Measurements from ENCODE around the gene OLFML2B.
A peak's percentile ranks its signal among the peaks of the same experiment; 100 is the strongest.

Gene OLFML2B

DNA sequence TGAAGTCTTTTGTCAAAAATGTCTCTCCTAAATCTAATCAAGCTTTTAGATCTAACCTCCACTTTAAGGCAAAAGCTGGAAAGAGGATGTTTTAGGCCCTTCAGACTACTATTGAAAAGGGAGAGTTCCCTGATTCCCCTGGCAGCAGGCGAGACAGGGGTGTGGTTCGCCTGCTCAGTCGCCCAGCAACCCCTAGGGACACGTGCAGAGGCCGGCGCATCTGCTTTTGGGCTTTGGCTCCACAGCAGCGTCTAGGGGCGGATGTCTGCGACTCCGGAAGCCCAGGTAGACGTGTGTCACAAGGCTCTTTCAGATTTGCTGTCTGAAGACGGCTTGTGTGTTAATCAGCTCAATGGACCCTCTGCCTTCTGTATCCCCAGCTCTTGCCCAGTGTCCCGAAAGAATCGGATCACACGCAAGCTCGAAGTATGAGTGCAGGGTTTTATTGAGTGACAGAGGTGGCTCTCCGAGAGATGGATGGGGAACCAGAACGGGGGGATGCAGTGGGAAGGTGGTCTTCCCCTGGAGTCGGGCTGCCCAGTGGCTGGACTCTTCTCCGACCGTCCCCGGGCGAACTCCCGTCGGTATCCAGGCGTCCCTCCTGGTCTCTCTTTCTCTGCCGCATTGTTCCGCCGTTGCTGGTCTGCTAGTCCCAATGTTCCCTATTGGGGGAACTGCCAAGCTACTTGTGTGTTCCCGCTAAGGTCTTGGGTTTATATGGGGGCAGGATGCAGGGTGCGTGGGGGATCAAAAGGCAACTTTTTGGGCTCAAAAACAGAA, 45.5 kb downstream of the OLFML2B start:
- no peak for DNase-seq (ENCODE audit: low spot score)

DNA sequence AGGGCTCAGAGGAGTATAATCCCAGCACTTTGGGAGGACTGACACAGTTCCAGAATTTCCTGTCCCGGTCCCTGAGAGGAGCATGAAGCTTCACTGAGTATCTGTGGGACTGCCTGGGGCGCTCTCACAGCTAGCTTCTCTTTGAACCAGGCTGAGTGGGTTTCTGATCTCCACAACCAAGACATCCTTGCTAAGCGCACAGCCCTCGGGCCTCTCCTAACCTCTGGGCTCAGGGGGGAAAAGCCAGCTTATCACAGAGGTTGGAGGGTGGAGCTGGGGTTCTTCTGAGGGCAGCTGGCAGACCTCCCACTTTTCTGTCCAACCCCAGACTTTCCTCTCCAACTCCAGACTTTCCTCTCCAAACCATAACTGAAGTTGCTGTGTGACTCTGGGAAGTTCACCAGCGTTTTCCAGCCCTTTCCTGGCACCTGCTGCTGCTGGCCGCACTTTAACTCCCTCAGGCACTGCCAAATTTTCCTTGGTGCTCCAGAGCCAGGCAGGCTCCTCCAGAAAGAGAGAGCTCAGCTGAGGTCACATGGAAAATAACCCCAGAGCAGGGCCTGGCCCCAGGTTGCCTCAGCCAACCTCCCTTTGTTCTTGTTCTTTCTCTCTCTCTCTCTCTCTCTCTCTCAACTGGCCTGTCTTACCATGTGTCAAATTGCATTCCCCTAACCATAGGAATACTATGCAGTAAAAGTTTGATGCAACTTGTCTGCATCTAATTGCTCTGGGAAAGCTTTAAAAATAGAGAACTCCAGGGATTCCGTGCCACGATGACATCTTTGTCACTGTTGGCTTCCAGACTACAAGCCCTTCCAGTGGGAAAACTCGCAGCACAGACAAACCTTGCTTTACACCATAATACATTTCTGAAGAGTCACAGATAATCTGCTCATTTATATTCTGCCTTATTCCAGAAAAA, 49.5 kb downstream of the OLFML2B start:
- no peak for DNase-seq (ENCODE audit: low spot score)

DNA sequence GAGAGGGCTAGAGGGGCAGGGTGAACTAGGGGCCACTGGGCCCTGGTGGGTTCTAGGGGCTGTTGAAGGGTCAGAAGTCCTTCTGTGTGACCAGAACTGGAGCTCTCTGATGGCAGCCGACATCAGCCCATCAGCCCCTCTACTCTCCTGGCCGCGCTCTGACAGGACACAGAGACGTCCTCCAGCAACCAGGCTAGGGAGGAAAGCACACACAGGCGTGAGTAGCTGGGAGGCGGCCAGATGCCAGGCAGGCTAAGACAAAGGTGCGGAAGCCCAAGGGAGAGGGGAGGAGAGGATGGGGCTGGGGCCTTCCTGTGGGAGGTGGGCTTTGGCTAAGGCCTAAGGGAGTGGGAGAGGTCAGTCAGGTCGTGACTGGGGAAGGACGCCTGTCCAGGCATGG, 50.8 kb downstream of the OLFML2B start:
- DNase-seq (ENCODE audit: low spot score): no peak

DNA sequence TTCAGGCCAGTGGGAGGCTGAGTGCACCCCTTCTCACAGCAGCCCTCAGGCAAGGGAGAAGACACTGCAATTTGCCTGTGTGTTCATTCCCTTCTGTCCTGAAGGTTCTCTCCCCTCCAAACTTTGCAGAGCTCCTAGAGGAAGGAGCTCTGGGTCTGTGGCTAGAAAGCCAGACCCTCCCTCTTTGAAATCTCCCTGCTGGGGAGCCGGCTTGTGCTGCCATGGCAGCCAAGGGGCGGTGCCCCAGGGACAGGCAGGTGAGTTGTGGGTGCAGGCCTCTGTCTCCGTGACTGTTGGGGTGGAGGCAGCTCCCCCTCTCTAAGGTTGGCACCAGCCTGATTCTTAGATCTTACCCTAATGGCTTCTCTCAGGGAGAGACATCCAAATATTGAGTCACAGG, 53.0 kb downstream of the OLFML2B start:
- no peak for DNase-seq (ENCODE audit: low spot score)

GRCh38 chr1:161970036-161970435, 53.6 kb downstream of the OLFML2B start:
- DNase-seq (ENCODE audit: low spot score): no peak

GRCh38 chr1:161966067-161966466, 57.6 kb downstream of the OLFML2B start:
- DNase-seq (ENCODE audit: low spot score): no peak

GRCh38 chr1:161962091-161962887, 61.4 kb downstream of the OLFML2B start:
- peak; percentile 9 for DNase-seq (ENCODE audit: low spot score)

DNA sequence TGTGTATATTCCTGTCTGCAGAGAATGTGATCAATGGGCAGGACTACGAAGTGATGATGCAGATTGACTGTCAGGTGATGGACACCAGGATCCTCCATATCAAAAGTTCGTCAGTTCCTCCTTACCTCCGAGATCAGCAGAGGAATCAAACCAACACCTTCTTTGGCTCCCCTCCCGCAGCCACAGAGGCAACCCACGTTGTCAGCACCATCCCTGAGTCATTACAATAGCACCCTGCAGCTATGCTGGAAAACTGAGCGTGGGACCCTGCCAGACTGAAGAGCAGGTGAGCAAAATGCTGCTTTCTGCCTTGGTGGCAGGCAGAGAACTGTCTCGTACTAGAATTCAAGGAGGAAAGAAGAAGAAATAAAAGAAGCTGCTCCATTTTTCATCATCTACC, 65.2 kb downstream of the OLFML2B start:
- no peak for DNase-seq (ENCODE audit: low spot score)

GRCh38 chr1:161956930-161957329, 66.7 kb downstream of the OLFML2B start:
- DNase-seq (ENCODE audit: low spot score): no peak

- DNase-seq (ENCODE audit: low spot score): no peak
Observed at GRCh38 chr1:161956097-161956496, 67.6 kb downstream of the OLFML2B start.

GRCh38 chr1:161955606-161956005, 68.1 kb downstream of the OLFML2B start:
- DNase-seq (ENCODE audit: low spot score): no peak

- no peak for DNase-seq (ENCODE audit: low spot score)
Observed at GRCh38 chr1:161954466-161954865, 69.2 kb downstream of the OLFML2B start.

DNA sequence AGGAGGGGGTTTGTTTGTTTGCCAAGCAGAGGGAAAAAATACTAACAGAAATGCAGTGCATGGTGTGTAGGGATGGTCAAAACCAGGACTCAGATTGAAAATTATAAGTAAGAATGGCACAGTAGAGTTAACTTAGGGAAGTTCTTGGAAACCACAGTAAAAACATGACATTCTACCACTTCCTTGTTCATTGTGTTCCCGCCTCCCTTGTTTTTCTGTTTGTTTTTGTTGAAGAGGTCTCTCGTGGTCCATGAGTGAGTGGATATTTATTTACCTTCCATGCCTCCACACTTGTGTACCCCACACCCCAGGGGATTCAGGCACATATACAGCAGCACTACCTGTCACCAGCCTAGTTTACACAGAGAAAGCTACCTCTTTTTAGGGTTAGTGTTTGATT, 69.6 kb downstream of the OLFML2B start:
- DNase-seq (ENCODE audit: low spot score): peak; percentile 21

GRCh38 chr1:161953256-161953920, 70.3 kb downstream of the OLFML2B start:
- DNase-seq (ENCODE audit: low spot score): no peak

DNA sequence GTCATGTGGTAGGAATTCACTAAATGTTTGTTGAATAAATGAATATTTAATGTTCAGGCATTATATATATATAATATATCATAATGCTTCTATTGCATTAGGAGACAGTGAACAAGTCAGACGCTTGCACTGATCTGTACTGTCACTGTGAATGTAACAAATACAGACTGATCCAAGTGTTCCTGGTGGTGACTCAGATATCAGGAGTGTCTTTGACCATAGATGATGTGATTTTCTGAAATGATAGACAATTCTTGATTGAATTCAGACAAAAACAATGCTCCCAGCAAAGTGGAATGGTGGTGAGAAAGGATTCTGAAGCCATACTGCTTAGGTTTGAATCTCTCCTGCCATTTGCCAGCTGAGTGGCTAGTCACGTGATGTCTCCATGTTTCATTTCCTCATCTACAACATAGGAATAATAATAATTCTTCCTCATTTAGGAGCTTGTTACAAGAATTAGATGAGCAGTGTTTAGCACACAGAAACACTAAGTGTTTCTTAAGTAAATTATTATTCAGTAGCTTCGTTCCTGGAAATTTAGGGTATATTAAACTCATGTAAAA, 71.0 kb downstream of the OLFML2B start:
- no peak for DNase-seq (ENCODE audit: low spot score)

DNA sequence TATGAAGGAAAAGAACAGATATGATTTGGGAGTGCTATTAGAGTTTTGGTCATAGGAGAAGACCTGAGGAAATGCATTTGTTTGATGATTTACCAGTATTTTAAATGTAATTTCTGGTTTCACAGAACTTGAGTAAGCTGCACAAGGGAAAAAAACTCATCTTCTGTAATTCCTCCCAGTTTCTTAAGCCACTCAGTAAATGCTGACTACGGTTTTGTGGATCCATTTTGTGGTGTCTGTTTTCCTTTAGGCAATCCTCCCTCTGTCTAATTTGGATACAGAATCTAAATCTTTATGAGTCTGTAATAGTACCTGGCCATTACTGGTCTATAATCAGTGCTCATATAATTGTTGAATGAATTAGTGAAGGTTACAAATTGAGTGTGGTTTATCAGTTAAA, 72.0 kb downstream of the OLFML2B start:
- no peak for DNase-seq (ENCODE audit: low spot score)

DNA sequence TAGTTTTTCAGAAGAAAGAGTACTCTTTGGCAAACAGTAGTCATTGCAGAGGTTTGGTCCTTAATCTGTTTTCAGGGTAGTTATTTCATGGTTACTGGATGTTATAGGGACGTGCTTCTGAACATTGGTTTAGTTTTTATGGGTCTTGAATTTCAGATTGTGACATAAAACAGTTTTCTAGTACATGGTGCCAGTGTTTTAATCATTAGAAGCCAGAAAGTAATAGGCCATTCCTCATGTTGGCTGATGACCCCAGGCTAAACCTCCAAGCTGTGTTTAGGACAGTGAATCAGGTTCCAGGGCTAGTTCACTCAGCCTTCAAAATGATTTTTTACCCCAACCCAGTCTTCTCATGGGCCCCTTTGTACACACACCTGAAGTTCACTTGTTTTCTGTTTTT, 73.3 kb downstream of the OLFML2B start:
- no peak for DNase-seq (ENCODE audit: low spot score)

DNA sequence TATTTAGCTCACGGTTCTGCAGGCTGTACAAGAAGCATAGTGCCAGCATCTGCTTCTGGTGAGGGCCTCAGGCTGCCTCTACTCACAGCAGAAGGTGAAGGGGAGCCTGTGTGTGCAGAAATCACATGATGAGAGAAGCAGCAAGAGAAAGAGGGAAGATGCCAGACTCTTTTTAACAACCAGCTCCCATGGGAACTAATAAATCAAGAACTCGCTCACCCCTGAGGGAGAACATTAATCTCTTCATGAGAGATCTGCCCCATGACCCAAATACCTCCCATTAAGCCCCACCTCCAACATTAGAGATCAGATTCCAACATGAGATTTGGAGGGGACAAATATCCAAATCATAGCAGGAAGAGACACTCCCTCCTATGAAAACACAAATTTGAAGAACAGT, 74.1 kb downstream of the OLFML2B start:
- DNase-seq (ENCODE audit: low spot score): no peak

- no peak for DNase-seq (ENCODE audit: low spot score)
Observed at GRCh38 chr1:161948435-161948834, 75.2 kb downstream of the OLFML2B start.

- no peak for DNase-seq (ENCODE audit: low spot score)
Observed at GRCh38 chr1:161946071-161946987, 77.3 kb downstream of the OLFML2B start.

Measured in SW480 (cell line).